SK-N-SH treated with all-trans-retinoic acid at 6 μM for 48 hours (cell line): ENCODE data around the gene ARL15.

Experiments used
- ATAC-seq: fragments of 200-7000 bp; cut with Tn5 transposase; 3 replicates; pipeline ENCODE4 v1.9.1; 2020; ENCODE audit warnings: mild to moderate bottlenecking, moderate library complexity
- ARNTL ChIP-seq: fragments of 450-650 bp; formaldehyde crosslinking; IDR thresholded peaks from 2 replicates; pipeline ENCODE4 v1.5.0; 2020; ENCODE audit warnings: low read depth, mild to moderate bottlenecking, moderate library complexity, borderline replicate concordance
- BACH2 ChIP-seq: fragments of 250-450 bp; sonication (Bioruptor Pico); IDR thresholded peaks from 2 replicates; pipeline ENCODE4 v1.9.0; 2021; ENCODE audit warnings: mild to moderate bottlenecking, borderline replicate concordance
- CREB5 ChIP-seq: fragments of 250-450 bp; sonication (Bioruptor Pico); IDR thresholded peaks from 2 replicates; pipeline ENCODE4 v1.5.1; 2020; ENCODE audit warnings: low read depth, mild to moderate bottlenecking, moderate library complexity
- CSDC2 ChIP-seq: fragments of 250-450 bp; sonication (Bioruptor Pico); IDR thresholded peaks from 2 replicates; pipeline ENCODE4 v1.5.0; 2020; ENCODE audit warnings: mild to moderate bottlenecking, moderate library complexity
- CSRNP3 ChIP-seq: fragments of 250-450 bp; sonication (Bioruptor Pico); IDR thresholded peaks from 2 replicates; pipeline ENCODE4 v1.5.1; 2021; ENCODE audit warnings: mild to moderate bottlenecking, moderate library complexity
- ESRRG ChIP-seq: fragments of 250-450 bp; sonication (Bioruptor Pico); IDR thresholded peaks from 2 replicates; pipeline ENCODE4 v1.6.1; 2021; ENCODE audit warnings: mild to moderate bottlenecking
- ISL1 ChIP-seq: fragments of 250-450 bp; sonication (Bioruptor Pico); IDR thresholded peaks from 2 replicates; pipeline ENCODE4 v2.1.2; 2022; ENCODE audit warnings: mild to moderate bottlenecking, moderate library complexity
- OSR1 ChIP-seq: fragments of 250-450 bp; sonication (Bioruptor Pico); IDR thresholded peaks from 2 replicates; pipeline ENCODE4 v1.8.0; 2022; ENCODE audit warnings: moderate library complexity, mild to moderate bottlenecking, inconsistent platforms
- POU6F1 ChIP-seq: fragments of 250-450 bp; sonication (Bioruptor Pico); IDR thresholded peaks from 2 replicates; pipeline ENCODE4 v1.8.0; 2021; ENCODE audit warnings: low read depth, mild to moderate bottlenecking, moderate library complexity, borderline replicate concordance
- PPARA ChIP-seq: fragments of 250-450 bp; sonication (Bioruptor Pico); IDR thresholded peaks from 2 replicates; pipeline ENCODE4 v1.5.0; 2020; ENCODE audit warnings: mild to moderate bottlenecking, borderline replicate concordance
- RARB ChIP-seq: fragments of 250-450 bp; sonication (Bioruptor Pico); IDR thresholded peaks from 2 replicates; pipeline ENCODE4 v1.8.0; 2021; ENCODE audit warnings: mild to moderate bottlenecking, moderate library complexity
- SNAI2 ChIP-seq: fragments of 250-450 bp; sonication (Bioruptor Pico); IDR thresholded peaks from 2 replicates; pipeline ENCODE4 v1.5.0; 2020; ENCODE audit warnings: mild to moderate bottlenecking, moderate library complexity
- TCF4 ChIP-seq: fragments of 250-450 bp; sonication (Bioruptor Pico); IDR thresholded peaks from 2 replicates; pipeline ENCODE4 v1.8.0; 2021; ENCODE audit warnings: mild to moderate bottlenecking, moderate library complexity, borderline replicate concordance
- TOX ChIP-seq: fragments of 250-450 bp; sonication (Bioruptor Pico); IDR thresholded peaks from 2 replicates; pipeline ENCODE4 v1.8.0; 2021; ENCODE audit warnings: mild to moderate bottlenecking, moderate library complexity, borderline replicate concordance
- ZC3H10 ChIP-seq: fragments of 250-450 bp; sonication (Bioruptor Pico); IDR thresholded peaks from 2 replicates; pipeline ENCODE4 v1.5.1; 2021; ENCODE audit warnings: mild to moderate bottlenecking, moderate library complexity
- ZFP3 ChIP-seq: fragments of 250-450 bp; sonication (Bioruptor Pico); IDR thresholded peaks from 2 replicates; pipeline ENCODE4 v1.5.0; 2020; ENCODE audit warnings: mild to moderate bottlenecking, moderate library complexity
- ZFP30 ChIP-seq: fragments of 450-650 bp; formaldehyde crosslinking; IDR thresholded peaks from 2 replicates; pipeline ENCODE4 v1.5.0; 2022; ENCODE audit warnings: mild to moderate bottlenecking, moderate library complexity
- ZNF565 ChIP-seq: fragments of 450-650 bp; formaldehyde crosslinking; conservative IDR thresholded peaks from 2 replicates; pipeline ENCODE4 v1.5.0; 2020; ENCODE audit warnings: low read depth, mild to moderate bottlenecking, moderate library complexity
- ZNF70 ChIP-seq: fragments of 450-650 bp; formaldehyde crosslinking; IDR thresholded peaks from 2 replicates; pipeline ENCODE4 v1.5.0; 2020; ENCODE audit warnings: mild to moderate bottlenecking, moderate library complexity
- ZNF8 ChIP-seq: fragments of 450-650 bp; formaldehyde crosslinking; IDR thresholded peaks from 2 replicates; pipeline ENCODE4 v1.5.0; 2020; ENCODE audit warnings: mild to moderate bottlenecking, moderate library complexity
- TF ChIP-seq, protein P1 (sequence below): fragments of 250-450 bp; sonication (Bioruptor Pico); IDR thresholded peaks from 2 replicates; pipeline ENCODE4 v1.5.0; 2020; ENCODE audit warnings: mild to moderate bottlenecking, moderate library complexity
- TF ChIP-seq, protein P2 (sequence below): fragments of 250-450 bp; sonication (Bioruptor Pico); IDR thresholded peaks from 2 replicates; pipeline ENCODE4 v1.8.0; 2020; ENCODE audit warnings: mild to moderate bottlenecking, moderate library complexity, borderline replicate concordance

The ARL15 gene

GRCh38 chr5:54073131-54073530 lies 237.2 kb downstream of the ARL15 start:
- ATAC-seq, result no peak
- TF ChIP-seq ZFP30 (CRISPR knock-in tag) (no peak), CSRNP3 (CRISPR knock-in tag) (no peak), BACH2 (CRISPR knock-in tag) (no peak), RARB (CRISPR knock-in tag) (no peak), TCF4 (CRISPR knock-in tag) (no peak)

DNA sequence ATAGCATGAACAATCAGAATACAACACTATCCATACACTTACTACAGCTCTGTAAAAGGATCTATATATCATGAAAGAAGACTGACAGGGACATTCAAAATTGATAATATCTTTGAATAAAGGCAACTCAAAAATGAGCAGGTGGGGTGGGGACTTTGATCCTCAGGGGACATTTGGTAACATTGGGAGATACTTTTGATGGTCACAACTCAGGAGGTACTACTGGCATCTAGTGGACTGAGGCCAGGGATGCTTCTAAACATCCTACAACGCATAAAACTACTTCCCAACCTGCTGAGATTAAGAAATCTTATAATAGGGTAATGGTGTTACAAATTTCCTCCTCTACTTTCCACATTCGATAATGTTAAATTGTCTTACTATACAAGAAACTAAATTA lies 243.9 kb downstream of the ARL15 start:
- TF ChIP-seq ESRRG (CRISPR knock-in tag) (no peak), ZFP3 (no peak), ZC3H10 (no peak), ZFP30 (CRISPR knock-in tag) (no peak), CREB5 (CRISPR knock-in tag) (no peak), OSR1 (no peak), BACH2 (CRISPR knock-in tag) (no peak), ZNF70 (no peak), RARB (CRISPR knock-in tag) (no peak), POU6F1 (CRISPR knock-in tag) (no peak), SNAI2 (CRISPR knock-in tag) (no peak), PPARA (CRISPR knock-in tag) (no peak), TCF4 (CRISPR knock-in tag) (no peak), ZNF8 (CRISPR knock-in tag) (no peak), ARNTL (CRISPR knock-in tag) (no peak), ZNF565 (CRISPR knock-in tag) (no peak), TOX (no peak)
- TF ChIP-seq, protein P1, sequence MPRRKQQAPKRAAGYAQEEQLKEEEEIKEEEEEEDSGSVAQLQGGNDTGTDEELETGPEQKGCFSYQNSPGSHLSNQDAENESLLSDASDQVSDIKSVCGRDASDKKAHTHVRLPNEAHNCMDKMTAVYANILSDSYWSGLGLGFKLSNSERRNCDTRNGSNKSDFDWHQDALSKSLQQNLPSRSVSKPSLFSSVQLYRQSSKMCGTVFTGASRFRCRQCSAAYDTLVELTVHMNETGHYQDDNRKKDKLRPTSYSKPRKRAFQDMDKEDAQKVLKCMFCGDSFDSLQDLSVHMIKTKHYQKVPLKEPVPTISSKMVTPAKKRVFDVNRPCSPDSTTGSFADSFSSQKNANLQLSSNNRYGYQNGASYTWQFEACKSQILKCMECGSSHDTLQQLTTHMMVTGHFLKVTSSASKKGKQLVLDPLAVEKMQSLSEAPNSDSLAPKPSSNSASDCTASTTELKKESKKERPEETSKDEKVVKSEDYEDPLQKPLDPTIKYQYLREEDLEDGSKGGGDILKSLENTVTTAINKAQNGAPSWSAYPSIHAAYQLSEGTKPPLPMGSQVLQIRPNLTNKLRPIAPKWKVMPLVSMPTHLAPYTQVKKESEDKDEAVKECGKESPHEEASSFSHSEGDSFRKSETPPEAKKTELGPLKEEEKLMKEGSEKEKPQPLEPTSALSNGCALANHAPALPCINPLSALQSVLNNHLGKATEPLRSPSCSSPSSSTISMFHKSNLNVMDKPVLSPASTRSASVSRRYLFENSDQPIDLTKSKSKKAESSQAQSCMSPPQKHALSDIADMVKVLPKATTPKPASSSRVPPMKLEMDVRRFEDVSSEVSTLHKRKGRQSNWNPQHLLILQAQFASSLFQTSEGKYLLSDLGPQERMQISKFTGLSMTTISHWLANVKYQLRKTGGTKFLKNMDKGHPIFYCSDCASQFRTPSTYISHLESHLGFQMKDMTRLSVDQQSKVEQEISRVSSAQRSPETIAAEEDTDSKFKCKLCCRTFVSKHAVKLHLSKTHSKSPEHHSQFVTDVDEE (CRISPR knock-in tag), result no peak
- TF ChIP-seq, protein P2, sequence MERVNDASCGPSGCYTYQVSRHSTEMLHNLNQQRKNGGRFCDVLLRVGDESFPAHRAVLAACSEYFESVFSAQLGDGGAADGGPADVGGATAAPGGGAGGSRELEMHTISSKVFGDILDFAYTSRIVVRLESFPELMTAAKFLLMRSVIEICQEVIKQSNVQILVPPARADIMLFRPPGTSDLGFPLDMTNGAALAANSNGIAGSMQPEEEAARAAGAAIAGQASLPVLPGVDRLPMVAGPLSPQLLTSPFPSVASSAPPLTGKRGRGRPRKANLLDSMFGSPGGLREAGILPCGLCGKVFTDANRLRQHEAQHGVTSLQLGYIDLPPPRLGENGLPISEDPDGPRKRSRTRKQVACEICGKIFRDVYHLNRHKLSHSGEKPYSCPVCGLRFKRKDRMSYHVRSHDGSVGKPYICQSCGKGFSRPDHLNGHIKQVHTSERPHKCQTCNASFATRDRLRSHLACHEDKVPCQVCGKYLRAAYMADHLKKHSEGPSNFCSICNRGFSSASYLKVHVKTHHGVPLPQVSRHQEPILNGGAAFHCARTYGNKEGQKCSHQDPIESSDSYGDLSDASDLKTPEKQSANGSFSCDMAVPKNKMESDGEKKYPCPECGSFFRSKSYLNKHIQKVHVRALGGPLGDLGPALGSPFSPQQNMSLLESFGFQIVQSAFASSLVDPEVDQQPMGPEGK, result no peak
- no peak for ATAC-seq

GRCh38 chr5:54063817-54064216 lies 246.6 kb downstream of the ARL15 start:
- ATAC-seq, result peak; percentile 80
- TF ChIP-seq ZNF8 (CRISPR knock-in tag), result no peak
- TF ChIP-seq TCF4 (CRISPR knock-in tag), result no peak
- TF ChIP-seq BACH2 (CRISPR knock-in tag), result no peak
- no peak for TF ChIP-seq ARNTL (CRISPR knock-in tag)
- TF ChIP-seq CSDC2 (CRISPR knock-in tag), result no peak
- TF ChIP-seq, protein P2, result no peak
- peak; percentile 49; the same call in 1 of the 2 replicates for TF ChIP-seq OSR1
- peak; percentile 30; the same call in 1 of the 2 replicates for TF ChIP-seq ISL1 (CRISPR knock-in tag)
